HCT116 (cell line): ENCODE results near the gene TDO2. TPM values are rescaled to one million over a fixed set of nuclear protein-coding genes. Genes with fewer than 3 reads are reported as not detected.

ENCODE experiments used
- ATAC-seq: fragments of 200-7000 bp; cut with Tn5 transposase; 2 replicates; pipeline ENCODE4 v1.9.1; 2020; ENCODE audit warnings: mild to moderate bottlenecking, moderate library complexity
- Bru-seq: library from RNA; stranded (reverse); fragments of 400-500 nt; gene quantifications from one replicate; lab custom pipeline; 2021; lab: Mats Ljungman, UMichigan
- BruChase-seq, 2 experiments: library from RNA; stranded (reverse); fragments of 400-500 nt; gene quantifications; one replicate each; lab custom pipeline; 2021; lab: Mats Ljungman, UMichigan
- BruUV-seq: library from RNA; stranded (reverse); fragments of 400-500 nt; replicated peaks from 2 replicates; lab custom pipeline; 2021; lab: Mats Ljungman, UMichigan
- CTCF ChIA-PET: fragments of 300-600 bp; sonication (Branson Sonifier 250); formaldehyde crosslinking; loops from one replicate; lab custom pipeline; 2021; ENCODE audit warnings: antibody characterized with exemption; lab: Charles Lee
- POLR2A ChIA-PET: fragments of 300-600, 350-600 bp; sonication (Branson Sonifier 250); formaldehyde crosslinking; loops from one replicate; lab custom pipeline; 2021; ENCODE audit warnings: antibody characterized with exemption; lab: Charles Lee
- RAD21 ChIA-PET, 2 experiments: fragments of 300-600 bp; sonication (Branson Sonifier 250); formaldehyde crosslinking; loops; one replicate each; lab custom pipeline; 2023; ENCODE audit warnings: low total read pairs in 2 of 2; ENCODE audit not compliant: uncharacterized antibody in 2 of 2, unreplicated experiment in 2 of 2, low non-redundant PET in 1 of 2; lab: Charles Lee
- DNase-seq: peaks from one replicate; pipeline ENCODE4 v3.0.0-alpha.2; 2010; ENCODE audit warnings: low read depth, low spot score
- H2AFZ ChIP-seq: fragments of 200-600 bp; shearing (Covaris generic), sonication (generic); 2 replicates; pipeline ENCODE4 v1.6.1; 2017; ENCODE audit warnings: low read depth, mixed run types, mixed read lengths, antibody characterized with exemption, low read length; ENCODE audit not compliant: poor library complexity, severe bottlenecking
- H3K27ac ChIP-seq: 2 replicates; pipeline ENCODE4 v1.5.1; 2012; ENCODE audit warnings: low read depth, low read length
- H3K27me3 ChIP-seq: fragments of 200-600 bp; sonication (generic); 2 replicates; pipeline ENCODE4 v1.6.1; 2016; ENCODE audit warnings: mixed run types, low read length, mixed read lengths; ENCODE audit not compliant: insufficient read depth
- H3K36me3 ChIP-seq, 2 experiments: fragments of 200-500 bp in 1 of 2; fragments of 200-600 bp in 1 of 2; sonication (Bioruptor generic) in 1 of 2; sonication (generic) in 1 of 2; 2 replicates each; pipeline versions ENCODE4 v1.5.1 to v1.6.1; 2014 to 2016; ENCODE audit warnings: low read length in 2 of 2, inconsistent platforms in 1 of 2, mixed read lengths in 1 of 2, mixed run types in 1 of 2; ENCODE audit not compliant: insufficient read depth in 2 of 2, control insufficient read depth in 1 of 2
- H3K4me1 ChIP-seq, 2 experiments: fragments of 200-600 bp in 1 of 2; sonication (generic) in 1 of 2; 2 replicates each; pipeline versions ENCODE4 v1.5.1 to v1.6.1; 2012 to 2017; ENCODE audit warnings: low read length in 2 of 2, inconsistent platforms in 1 of 2, mild to moderate bottlenecking in 1 of 2, mixed read lengths in 1 of 2, mixed run types in 1 of 2, moderate library complexity in 1 of 2; ENCODE audit not compliant: insufficient read depth in 2 of 2, control insufficient read depth in 1 of 2
- H3K4me2 ChIP-seq: fragments of 200-600 bp; sonication (generic); 2 replicates; pipeline ENCODE4 v1.6.1; 2017; ENCODE audit warnings: mixed run types, low read length, mixed read lengths
- H3K4me3 ChIP-seq, 2 experiments: fragments of 200-600 bp in 1 of 2; sonication (generic) in 1 of 2; replicated peaks in 1 of 2; 2 replicates each; pipeline ENCODE4 v1.5.1; 2011 to 2016; ENCODE audit warnings: low read length in 2 of 2, control low read depth in 1 of 2, low read depth in 1 of 2, mild to moderate bottlenecking in 1 of 2, mixed read lengths in 1 of 2, mixed run types in 1 of 2
- H3K79me2 ChIP-seq: fragments of 200-600 bp; sonication (generic); 2 replicates; pipeline ENCODE4 v1.6.1; 2017; ENCODE audit warnings: mild to moderate bottlenecking, mixed run types, low read length, moderate library complexity, mixed read lengths; ENCODE audit not compliant: insufficient read depth
- H3K9ac ChIP-seq: fragments of 200-600 bp; sonication (generic); 2 replicates; pipeline ENCODE4 v1.6.1; 2016; ENCODE audit warnings: low read length, mixed read lengths
- H3K9me2 ChIP-seq: fragments of 200-600 bp; sonication (generic), shearing (Covaris generic); 2 replicates; pipeline ENCODE4 v1.6.1; 2017; ENCODE audit warnings: mixed run types, mild to moderate bottlenecking, moderate library complexity; ENCODE audit not compliant: insufficient read depth
- H3K9me3 ChIP-seq, 2 experiments: fragments of 200-500 bp in 1 of 2; fragments of 200-600 bp in 1 of 2; sonication (Bioruptor generic) in 1 of 2; sonication (generic) in 1 of 2; 2 replicates each; pipeline ENCODE4 v1.6.1; 2014 to 2017; ENCODE audit warnings: low read length in 2 of 2, mixed read lengths in 2 of 2, inconsistent platforms in 1 of 2, low read depth in 1 of 2, mild to moderate bottlenecking in 1 of 2, mixed run types in 1 of 2, moderate library complexity in 1 of 2; ENCODE audit not compliant: control insufficient read depth in 1 of 2, insufficient read depth in 1 of 2
- H4K20me1 ChIP-seq: fragments of 200-600 bp; sonication (generic), shearing (Covaris generic); 2 replicates; pipeline ENCODE4 v1.6.1; 2017; ENCODE audit warnings: mixed run types, mild to moderate bottlenecking, moderate library complexity; ENCODE audit not compliant: insufficient read depth
- CBX3 ChIP-seq: IDR thresholded peaks from 2 replicates; pipeline ENCODE4 v1.6.1; 2012; ENCODE audit warnings: low read depth
- CTCF ChIP-seq, 3 experiments: fragments of 200-600 bp in 1 of 3; sonication (generic) in 1 of 3; IDR thresholded peaks in 2 of 3; conservative IDR thresholded peaks in 1 of 3; 2 replicates each; pipeline ENCODE4 v1.5.1; 2012 to 2017; ENCODE audit warnings: low read depth in 2 of 3, low read length in 2 of 3, antibody characterized with exemption in 1 of 3, borderline replicate concordance in 1 of 3, control low read depth in 1 of 3, mild to moderate bottlenecking in 1 of 3, mixed read lengths in 1 of 3, mixed run types in 1 of 3, moderate library complexity in 1 of 3; ENCODE audit not compliant: insufficient read depth in 1 of 3
- EGR1 ChIP-seq: IDR thresholded peaks from 2 replicates; pipeline ENCODE4 v1.6.1; 2012; ENCODE audit warnings: low read depth
- ELF1 ChIP-seq: IDR thresholded peaks from 2 replicates; pipeline ENCODE4 v1.6.1; 2012; ENCODE audit warnings: low read depth, borderline replicate concordance
- EZH2 ChIP-seq: fragments of 200-600 bp; sonication (generic); IDR thresholded peaks from 2 replicates; pipeline ENCODE4 v1.6.1; 2017; ENCODE audit warnings: antibody characterized with exemption, mixed run types
- EZH2phosphoT487 ChIP-seq: fragments of 200-600 bp; IDR thresholded peaks from 2 replicates; pipeline ENCODE4 v1.6.1; 2018; ENCODE audit warnings: antibody characterized with exemption, borderline replicate concordance
- JUND ChIP-seq: IDR thresholded peaks from 2 replicates; pipeline ENCODE4 v1.6.1; 2012
- POLR2A ChIP-seq: IDR thresholded peaks from 2 replicates; pipeline ENCODE4 v1.7.0; 2011; ENCODE audit warnings: borderline replicate concordance; ENCODE audit not compliant: insufficient read depth, insufficient read length; ENCODE audit errors: extremely low read depth
- RAD21 ChIP-seq: IDR thresholded peaks from 2 replicates; pipeline ENCODE4 v1.6.1; 2012; ENCODE audit warnings: low read depth, mild to moderate bottlenecking
- SP1 ChIP-seq: IDR thresholded peaks from 2 replicates; pipeline ENCODE4 v1.6.1; 2012; ENCODE audit warnings: low read depth
- SRF ChIP-seq: IDR thresholded peaks from 2 replicates; pipeline ENCODE4 v1.6.1; 2012; ENCODE audit warnings: low read depth
- YY1 ChIP-seq: IDR thresholded peaks from 2 replicates; pipeline ENCODE4 v1.6.1; 2011; ENCODE audit warnings: low read length, low read depth, moderate library complexity, mild to moderate bottlenecking; ENCODE audit not compliant: insufficient replicate concordance; ENCODE audit errors: extremely low read depth
- ZFX ChIP-seq: fragments of 450-650 bp; IDR thresholded peaks from 2 replicates; pipeline ENCODE4 v1.6.1; 2017
- intact Hi-C: fragments of 100-400 bp; cut with micrococcal nuclease; formaldehyde crosslinking; loops from 2 replicates; pipeline ENCODE4 v1.10.0; 2022
- long read RNA-seq: library from polyadenylated mRNA; unstranded; transcript quantifications from one replicate; pipeline ENCODE4 v2.0.0, GENCODE V29; 2021; ENCODE audit not compliant: unreplicated experiment
- polyA plus RNA-seq: library from polyadenylated mRNA; unstranded; fragments of >200 nt; gene quantifications from 2 replicates; pipeline ENCODE4 v1.2.1, GENCODE V29; 2012; ENCODE audit warnings: missing spikeins
- total RNA-seq: library from RNA; stranded (reverse); gene quantifications from one replicate; pipeline ENCODE4 v1.2.1, GENCODE V29; 2021; ENCODE audit not compliant: unreplicated experiment
- TF ChIP-seq, protein P1 (sequence below): IDR thresholded peaks from 2 replicates; pipeline ENCODE4 v1.6.1; 2012
- TF ChIP-seq, protein P2 (sequence below): IDR thresholded peaks from 2 replicates; pipeline ENCODE4 v1.6.1; 2011; ENCODE audit warnings: mild to moderate bottlenecking, low read length, moderate library complexity; ENCODE audit not compliant: insufficient replicate concordance; ENCODE audit errors: extremely low read depth
- TF ChIP-seq, protein P3 (sequence below): IDR thresholded peaks from 2 replicates; pipeline ENCODE4 v1.6.1; 2012

Gene TDO2
- total RNA-seq, result 0.27 TPM
- polyA plus RNA-seq, result 0.03 TPM in 1 of 2 replicates, not detected in the other
- Bru-seq, nascent RNA, result not detected
- percentile 12 among the genes with signal in this experiment for BruChase-seq, experiment 1, labeled RNA remaining after a 6-hour chase
- not detected for BruChase-seq, experiment 2, labeled RNA remaining after a 2-hour chase
- long read RNA-seq, result 0 reads

DNA sequence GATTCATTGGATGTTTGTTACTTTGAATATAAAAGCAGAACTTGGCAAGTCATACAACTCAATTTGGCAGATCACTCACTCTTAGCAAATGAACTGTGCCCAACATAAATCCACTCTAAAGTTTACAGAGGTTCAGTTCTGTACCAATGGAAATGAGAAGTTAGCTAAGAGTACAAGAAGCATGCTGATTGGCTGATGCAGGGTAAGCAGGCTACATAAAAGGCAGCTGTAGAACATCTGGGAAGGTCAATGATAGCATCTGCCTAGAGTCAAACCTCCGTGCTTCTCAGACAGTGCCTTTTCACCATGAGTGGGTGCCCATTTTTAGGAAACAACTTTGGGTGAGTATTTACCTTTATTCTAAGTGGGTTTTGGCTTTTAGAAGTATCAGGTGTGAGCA is at the start of gene TDO2:
TDO2 (plus strand) TSS at position 244 of the 400 bp plus-strand sequence; CDS start at position 307, 63 bp downstream.
- Histone ChIP-seq H3K79me2 (no peaks in the 10 kb centered on the region), H3K27me3 (no peaks in the 10 kb centered on the region), H3K9me3 (no peaks in the 10 kb centered on the region), H2AFZ (no peak within 1 kb of the TSS), H3K4me1 (no peaks in the 10 kb centered on the region), H3K27ac (no peak within 1 kb of the TSS), H3K4me3 (no peak within 1 kb of the TSS), H3K36me3 (no peaks in the 10 kb centered on the region), H3K9ac (no peak within 1 kb of the TSS), H4K20me1 (no peaks in the 10 kb centered on the region), H3K4me2 (no peak within 1 kb of the TSS), H3K9me2 (no peaks in the 10 kb centered on the region)
- ATAC-seq (no peak), DNase-seq (no peak)
- ChIA-PET CTCF (no interaction called here), RAD21 (no interaction called here), POLR2A (no interaction called here)
- TF ChIP-seq, protein P1, sequence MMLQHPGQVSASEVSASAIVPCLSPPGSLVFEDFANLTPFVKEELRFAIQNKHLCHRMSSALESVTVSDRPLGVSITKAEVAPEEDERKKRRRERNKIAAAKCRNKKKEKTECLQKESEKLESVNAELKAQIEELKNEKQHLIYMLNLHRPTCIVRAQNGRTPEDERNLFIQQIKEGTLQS, result no peak
- TF ChIP-seq SP1 (no peak), CTCF (IDR thresholded peaks at IDR 0.05 in 2 of 3, conservative IDR thresholded peaks at IDR 0.05 in 1 of 3; ENCODE audit: borderline replicate concordance in 1 of 3, insufficient read depth in 1 of 3, low read depth in 2 of 3, low read length in 2 of 3) (no peak), POLR2A (no peak), CBX3 (no peak), YY1 (no peak), JUND (no peak), ZFX (no peak), EGR1 (no peak), RAD21 (no peak), EZH2 (no peak), ELF1 (no peak), EZH2phosphoT487 (no peak), SRF (no peak)
- TF ChIP-seq, protein P2, sequence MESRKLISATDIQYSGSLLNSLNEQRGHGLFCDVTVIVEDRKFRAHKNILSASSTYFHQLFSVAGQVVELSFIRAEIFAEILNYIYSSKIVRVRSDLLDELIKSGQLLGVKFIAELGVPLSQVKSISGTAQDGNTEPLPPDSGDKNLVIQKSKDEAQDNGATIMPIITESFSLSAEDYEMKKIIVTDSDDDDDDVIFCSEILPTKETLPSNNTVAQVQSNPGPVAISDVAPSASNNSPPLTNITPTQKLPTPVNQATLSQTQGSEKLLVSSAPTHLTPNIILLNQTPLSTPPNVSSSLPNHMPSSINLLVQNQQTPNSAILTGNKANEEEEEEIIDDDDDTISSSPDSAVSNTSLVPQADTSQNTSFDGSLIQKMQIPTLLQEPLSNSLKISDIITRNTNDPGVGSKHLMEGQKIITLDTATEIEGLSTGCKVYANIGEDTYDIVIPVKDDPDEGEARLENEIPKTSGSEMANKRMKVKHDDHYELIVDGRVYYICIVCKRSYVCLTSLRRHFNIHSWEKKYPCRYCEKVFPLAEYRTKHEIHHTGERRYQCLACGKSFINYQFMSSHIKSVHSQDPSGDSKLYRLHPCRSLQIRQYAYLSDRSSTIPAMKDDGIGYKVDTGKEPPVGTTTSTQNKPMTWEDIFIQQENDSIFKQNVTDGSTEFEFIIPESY, result no peak
- TF ChIP-seq, protein P3, sequence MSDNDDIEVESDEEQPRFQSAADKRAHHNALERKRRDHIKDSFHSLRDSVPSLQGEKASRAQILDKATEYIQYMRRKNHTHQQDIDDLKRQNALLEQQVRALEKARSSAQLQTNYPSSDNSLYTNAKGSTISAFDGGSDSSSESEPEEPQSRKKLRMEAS, result no peak
- no TSS peak for BruUV-seq
- intact Hi-C loops, result no loop called here
